HG03469 (cell line): ENCODE results near the gene SCRN1.
A peak's percentile ranks its signal among the peaks of the same experiment; 100 is the strongest.
"Not testable (repeated sequence)": the region's sequence is repeated elsewhere in the genome, so short reads cannot be mapped to it uniquely, and the experiment has no call there.

ENCODE experiments used
- ATAC-seq: cut with Tn5 transposase; IDR thresholded peaks from one replicate; pipeline ENCODE4 v1.9.1; 2021; ENCODE audit warnings: mild to moderate bottlenecking, moderate library complexity, moderate number of reproducible peaks; ENCODE audit not compliant: unreplicated experiment

Gene SCRN1

DNA sequence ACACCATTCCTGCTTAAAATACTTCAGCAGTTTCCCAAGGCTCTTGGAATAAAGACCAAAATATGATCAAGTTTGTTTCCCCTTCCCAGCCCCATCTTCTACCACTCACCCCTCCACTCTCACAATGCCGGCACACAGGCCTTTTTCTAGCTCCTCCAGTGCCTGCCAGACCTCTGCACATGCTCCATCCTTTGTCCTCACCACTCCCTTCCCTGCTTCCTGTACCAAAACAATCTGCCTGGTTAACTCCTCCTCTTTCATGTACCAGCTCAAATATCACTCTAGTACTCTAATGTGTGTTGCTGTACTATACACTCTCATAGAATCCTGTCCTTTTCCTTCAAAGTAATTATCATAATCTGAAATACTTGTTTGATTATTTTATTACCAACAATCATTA, 19.4 kb downstream of the SCRN1 start:
- ATAC-seq, result no peak

DNA sequence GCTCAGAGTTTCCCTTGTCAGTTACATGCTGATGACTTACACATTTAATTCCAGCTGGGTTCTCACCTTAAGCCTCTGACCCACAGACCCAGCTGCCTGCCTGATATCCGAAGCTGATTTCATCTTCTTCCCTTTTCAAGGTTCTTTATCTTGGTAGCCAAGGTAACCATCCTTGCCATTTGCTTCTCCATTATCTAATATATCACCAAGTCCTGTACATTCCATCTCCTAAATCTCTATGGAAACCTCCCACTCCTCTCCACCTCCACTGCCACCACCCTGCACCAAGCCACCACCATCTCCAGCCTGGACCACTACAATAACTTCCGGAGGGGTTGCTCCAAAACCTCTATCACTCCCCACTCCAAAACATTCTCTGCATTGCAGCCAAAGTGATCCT, 19.9 kb downstream of the SCRN1 start:
- ATAC-seq, result no peak

DNA sequence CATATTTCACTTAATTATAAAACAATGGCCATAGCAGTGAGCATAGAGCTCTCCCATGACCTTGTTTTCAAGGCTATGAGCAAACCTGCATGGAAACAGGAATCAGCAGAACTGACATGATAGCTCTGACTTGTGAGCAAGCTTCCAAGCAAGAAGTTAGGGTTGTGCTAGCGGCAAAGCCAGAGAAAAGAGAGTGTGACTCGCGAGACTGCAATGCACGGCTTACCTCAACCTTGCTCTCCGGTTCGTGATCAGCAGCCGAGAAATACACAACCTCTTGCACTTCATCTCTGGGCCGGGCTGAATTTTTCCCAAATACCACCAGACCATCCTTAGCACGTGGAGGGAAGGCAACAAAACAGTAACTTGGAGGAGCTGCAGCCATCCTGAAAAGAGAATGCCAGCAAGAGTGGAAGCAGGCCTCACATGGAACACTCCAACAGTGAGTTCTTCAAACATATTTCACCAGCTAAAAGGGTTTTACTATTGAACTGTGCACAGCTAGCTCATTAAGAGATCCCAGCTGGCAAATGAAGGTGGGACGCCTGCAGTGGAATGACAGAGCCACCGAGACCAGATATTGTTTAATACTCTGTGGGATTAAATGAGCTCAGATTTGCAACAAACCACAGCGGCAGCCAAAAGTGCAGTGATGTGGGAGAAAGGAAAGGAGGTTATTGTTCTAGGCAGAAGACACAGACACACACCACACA, 20.8 kb downstream of the SCRN1 start:
- no peak for ATAC-seq

DNA sequence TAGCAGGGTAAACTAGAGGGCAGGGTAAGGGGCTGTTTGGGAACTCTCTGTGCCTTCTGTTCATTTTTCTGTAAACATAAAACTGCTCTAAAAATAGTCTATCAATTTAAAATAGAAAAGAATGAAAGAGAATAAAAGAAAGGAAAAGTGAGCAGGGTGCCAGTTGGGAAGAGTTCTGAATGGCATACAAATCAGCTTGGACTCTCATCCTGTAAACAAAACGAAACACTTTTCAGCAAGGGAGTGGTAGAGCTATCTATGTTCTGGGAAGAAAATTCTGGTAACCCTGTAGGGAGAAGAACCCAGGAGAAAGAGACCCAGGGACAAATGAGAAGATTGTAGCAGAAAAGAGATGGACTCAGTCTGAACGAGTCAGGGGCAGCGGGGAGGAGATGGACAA, 24.6 kb downstream of the SCRN1 start:
- ATAC-seq, result no peak

DNA sequence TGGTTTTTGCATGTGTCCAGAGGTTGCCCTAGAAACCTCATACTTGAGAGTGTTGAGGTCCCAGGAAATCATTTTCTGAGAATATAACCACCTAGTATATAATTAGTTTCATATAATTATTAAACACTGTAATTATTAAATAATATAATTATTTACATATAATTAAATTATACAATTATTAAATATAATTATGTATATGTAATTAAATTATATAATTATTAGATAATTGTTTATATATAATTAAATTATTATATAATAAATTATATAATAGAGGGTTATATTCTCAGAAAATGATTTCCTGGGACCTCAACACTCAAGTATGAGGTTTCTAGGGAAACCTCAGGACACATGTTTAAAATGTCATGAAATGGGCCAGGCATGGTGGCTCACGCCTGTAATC, 27.6 kb downstream of the SCRN1 start:
- no peak for ATAC-seq

DNA sequence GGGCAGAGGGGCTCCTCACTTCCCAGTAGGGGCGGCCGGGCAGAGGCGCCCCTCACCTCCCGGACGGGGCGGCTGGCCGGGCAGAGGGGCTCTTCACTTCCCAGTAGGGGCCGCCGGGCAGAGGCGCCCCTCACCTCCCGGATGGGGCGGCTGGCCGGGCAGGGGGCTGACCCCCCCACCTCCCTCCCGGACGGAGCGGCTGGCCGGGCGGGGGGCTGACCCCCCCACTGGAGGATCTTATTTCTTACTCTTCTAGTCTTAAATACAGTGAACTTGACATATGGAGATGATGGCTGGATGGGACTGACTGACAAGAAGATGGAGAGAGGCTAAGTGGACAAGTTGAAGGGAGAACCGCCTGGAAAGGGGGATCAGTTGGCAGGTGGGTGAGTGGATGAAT, 28.0 kb downstream of the SCRN1 start:
- not testable (repeated sequence) for ATAC-seq

DNA sequence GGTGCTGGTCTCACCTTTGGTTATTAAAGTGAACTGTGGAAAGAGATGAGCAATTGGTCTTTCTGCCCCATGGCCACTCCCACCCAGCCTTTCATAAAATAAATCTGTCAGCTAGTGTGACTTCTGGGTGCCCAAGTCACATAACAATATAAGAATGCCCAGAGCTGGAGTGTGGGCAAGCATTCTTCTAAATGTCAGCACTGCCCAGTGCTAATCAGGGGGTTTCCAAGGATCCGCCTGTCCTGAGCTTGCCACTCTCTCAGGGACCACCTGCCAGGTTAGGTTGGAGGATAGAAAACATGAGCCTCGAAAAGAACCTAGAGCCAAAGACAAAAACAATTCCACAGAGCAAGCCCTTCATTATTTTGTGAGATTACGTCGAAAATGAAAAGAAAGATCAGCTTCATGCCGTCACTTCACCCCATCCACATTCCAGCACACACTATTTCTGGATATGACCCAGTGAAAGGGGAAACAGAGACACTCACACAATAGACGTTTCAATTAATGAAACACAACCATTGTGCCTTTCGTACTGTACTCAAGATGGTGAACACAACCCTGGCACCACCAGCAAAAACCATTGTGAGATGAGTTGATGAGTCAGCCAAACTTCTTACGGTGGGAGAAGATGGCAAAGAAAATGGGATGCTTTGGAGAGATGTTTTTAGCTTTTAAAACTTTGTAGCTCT, 30.8 kb downstream of the SCRN1 start:
- ATAC-seq, result no peak

DNA sequence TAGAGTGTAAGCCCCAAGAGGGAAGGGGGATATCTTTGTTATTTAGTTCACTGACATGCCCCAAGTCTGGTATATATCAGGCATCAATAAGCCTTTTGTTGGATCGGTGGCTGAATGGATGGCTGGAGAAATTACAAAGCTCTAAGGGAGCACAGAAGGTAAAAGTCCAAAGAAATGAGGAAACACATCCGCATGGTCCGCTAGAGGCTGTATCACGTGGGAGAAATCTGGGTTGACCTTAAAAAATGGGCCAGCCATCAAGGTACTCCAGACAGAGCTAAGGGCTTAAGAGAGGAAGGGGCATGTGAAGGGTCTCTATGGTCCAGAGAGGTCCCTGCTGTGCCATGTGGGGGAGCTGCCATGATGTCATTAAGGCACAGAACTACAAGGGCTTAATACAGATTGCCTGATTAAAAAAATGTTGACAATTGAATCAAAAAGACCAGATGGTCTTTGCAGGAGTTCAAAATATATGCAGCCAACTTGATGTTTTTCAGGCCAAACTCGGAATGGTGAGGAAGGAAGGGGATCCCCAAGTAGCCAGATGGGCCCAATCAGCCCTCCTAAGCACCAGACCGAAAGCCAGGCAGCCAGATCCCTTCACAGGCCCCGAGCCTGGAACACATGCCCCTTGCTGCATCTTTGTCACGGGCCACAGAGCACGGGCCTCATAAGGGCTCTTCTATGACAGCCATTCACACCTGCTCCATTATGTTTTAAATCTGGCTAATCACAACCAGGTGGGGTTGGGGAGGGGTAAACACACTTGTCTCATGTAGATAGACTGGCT, 31.9 kb downstream of the SCRN1 start:
- ATAC-seq, result no peak

DNA sequence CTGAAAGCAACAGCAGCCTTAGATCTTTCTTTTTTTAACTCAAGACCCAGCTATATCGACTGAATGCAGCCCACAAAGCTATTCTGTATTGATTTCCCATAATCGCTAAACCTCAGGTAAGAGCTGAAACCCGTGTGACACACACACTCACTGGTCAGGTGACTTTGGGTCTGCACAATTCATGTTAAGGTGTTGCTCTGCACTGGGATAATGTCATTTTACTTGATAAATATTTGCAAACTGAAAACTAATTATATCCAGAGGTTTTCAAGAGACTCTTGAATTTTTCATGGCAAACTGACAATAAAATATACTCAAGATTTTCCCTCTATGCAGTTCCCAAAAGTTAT, 33.1 kb downstream of the SCRN1 start:
- ATAC-seq, result no peak

DNA sequence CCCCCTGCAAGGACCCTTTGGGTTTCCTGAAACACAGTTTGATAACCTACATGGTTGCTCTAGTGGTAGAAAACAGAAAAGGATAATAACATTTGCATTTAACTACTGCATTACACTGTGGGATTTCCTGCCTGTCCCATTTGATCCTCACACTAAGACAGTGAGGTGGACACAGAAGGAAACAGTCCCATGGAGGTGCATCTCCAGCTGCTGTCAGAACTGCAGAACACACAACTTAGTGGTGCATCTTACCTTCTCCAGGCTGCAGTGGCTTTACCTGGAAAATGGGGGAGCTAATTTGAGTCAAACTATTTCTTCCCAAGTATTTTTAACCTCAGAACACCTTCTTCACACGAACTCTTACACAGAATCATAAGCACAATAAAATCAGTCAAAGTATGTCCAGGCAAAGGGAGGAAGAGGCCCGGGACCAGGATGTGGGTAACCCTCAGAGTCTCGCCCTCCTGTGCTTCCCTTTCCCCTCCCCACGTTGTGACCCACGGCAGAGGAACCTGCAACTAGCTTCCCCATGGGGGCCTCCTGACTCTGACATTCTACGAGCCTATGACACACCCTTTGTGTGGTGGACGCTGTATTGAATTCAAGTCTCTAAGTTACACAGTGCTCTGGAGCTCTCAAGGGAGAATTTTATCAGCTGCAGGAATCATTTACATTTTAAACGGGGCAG, 33.7 kb downstream of the SCRN1 start:
- ATAC-seq, result peak; percentile 46

DNA sequence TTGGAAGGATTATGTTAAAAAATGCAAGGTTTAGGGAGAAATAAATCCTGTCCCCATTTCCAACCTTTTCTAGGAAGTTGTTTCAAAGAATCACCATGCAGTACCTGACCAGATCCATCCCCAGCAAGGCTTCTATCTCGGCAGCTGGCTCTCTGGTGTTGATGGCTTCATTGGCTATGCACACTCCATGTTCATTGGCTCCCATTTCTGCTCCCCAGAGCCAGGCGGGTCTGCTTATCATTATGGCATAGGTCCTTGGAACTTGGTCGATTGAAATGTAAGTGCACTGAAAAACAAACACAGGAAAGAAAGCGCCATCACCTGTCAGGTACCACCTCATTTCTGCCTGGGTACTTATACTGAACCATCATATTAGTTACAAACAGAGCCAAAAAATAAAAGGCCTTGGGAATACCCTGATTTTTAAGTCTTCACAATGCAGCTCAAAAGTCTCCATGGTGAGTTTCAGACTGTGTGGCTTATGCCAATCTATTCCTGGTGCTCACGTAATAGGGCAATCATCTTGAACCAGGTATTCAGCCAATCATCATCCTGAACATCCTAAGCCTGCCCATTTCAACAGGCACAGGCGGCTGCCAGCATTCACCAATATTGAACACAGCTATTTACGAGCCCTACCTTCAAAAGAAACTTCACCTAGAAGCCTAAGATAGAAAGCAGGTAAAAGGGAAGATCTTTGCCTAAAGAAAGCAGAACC, 34.4 kb downstream of the SCRN1 start:
- no peak for ATAC-seq

DNA sequence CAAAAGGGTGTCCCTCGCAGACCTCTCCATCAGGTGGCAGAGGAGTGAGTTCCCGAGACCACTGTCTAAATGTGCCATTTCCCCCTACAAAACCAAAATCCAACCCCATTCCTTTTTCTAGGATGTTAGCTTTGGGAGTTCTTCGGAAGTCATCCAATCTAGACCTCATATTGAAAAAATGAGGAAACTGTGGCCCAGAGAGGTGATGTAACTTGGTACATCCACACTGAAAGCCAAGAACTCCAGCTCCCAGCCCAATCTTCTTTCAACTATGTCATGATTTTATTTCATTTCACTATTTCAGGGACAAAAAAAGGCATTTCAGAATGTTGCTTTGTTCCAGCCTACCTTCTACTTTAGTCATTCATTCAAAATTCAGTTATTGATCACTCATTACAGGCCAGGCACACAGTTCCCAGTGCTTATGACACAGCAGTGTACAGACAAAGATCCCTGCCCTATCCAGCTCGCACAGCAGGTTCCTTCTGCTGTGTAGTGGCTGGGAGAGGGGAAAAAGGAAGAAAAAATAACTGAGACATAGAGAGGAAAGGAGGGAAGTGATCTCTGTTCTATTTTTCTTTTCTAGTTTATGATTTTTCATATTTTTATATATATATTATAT, 35.8 kb downstream of the SCRN1 start:
- no peak for ATAC-seq

DNA sequence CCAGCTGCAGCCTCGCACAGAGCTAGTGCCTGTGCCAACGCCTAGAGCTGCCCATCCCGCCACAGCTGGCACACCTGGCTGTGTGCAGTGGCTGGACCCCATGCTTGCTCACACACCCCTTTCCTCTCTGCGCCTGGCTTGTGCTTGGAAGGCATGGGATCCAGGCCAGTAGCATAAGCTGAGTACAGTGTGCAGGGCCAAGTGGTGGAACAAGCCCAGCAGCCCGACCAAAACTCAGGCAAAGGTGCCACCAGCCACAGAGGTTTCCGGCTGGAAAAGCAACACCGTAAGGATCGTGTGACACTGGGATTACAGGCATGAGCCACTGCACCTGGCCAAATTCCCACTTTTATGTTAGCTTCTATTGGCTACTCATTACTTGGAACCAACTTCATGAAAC, 38.4 kb downstream of the SCRN1 start:
- ATAC-seq, result no peak

DNA sequence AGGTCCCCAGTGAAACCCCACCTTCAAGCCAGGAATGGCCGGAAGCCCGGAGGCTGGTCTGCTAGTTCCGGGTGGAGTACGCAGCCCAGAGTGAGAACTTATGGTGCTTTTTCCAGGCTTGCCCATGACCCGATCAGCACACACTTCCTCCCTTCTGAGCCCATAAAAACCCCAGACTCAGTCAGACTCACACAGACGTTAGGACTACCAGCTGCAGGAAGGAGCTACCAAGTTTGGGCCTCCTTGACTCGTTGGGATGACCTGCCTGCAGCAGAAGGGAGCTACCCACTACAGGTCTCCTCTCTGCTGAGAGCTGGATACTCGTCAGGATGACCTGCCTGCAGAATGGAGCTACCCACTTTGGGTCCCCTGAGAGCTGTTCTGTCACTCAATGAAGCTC, 39.1 kb downstream of the SCRN1 start:
- ATAC-seq, result no peak

DNA sequence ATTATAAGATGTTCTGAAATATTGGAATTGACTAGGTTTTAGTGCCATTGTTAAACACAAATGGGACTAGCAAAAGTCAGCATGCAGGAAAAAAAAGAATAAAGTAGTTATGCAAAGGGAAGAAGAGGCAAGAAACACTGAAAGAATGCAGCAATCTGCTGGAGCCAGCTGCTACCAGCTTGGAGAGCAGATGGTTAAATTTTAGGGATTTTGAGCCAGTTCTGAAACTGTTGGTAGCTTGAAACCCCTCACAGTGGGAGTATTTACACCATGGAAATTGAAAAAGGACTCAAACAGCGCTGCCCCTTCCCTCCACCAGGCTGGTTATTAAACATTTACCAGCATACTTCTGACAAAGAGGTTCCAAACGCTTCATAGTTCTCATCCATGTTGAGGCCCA, 41.0 kb downstream of the SCRN1 start:
- no peak for ATAC-seq

DNA sequence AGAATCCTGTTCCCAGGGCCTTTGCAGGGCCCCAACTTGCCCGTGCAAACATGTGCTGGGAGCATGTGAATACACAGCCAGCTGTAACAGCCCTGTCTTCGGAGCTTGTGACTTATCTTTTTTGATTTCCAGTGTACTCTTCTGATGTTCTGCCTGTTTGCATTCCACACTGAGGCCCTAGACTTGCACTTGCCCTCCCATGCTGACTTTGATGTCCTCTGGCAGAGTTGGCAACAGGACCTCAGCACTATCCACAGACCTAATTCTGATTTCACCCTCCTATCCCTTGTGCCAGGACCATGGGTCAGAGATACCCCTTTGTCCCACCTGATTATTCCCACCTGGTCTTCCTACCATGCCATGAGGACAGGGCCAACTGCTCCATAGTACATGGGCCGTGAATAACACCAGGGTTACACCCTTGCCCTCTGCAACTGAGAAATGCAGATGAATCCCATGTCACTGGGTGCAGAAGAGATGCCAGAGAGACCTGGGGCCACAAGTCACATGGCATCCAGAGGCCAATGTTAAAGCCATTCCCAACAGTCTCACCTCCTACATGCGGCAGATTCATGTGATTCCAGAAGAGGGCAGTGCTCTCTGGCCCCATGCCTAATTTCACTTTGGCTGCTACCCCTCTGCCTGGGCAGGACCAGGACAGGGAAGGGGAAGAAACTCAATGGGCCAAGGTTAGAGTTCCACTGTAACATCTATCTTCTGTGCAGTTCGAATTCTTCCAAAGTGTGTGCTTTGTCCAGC, 43.0 kb downstream of the SCRN1 start:
- ATAC-seq, result no peak

DNA sequence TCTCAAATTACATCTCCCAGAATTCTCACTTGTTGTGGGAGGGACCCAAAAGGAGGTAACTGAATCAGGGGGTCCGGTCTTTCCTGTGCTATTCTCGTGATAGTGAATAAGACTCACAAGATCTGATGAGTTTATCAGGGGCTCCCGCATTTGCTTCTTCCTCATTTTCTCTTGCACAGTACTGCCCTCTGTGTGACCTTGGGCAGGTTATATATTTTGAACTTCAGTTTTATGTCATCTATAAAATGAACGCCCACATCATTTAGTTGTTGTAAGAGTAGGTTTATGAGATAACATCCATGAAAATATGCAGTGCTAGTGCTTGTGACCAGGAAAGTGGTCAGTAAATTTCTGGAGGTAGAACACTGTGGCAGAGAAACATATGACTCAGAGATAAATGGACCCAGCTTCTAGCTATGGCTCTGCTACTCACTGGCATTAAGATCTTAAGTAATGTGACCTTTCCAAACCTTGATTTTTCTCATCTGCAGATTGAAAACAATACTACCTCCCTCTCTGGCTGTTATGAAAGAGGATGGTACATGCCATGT, 44.3 kb downstream of the SCRN1 start:
- ATAC-seq, result no peak

DNA sequence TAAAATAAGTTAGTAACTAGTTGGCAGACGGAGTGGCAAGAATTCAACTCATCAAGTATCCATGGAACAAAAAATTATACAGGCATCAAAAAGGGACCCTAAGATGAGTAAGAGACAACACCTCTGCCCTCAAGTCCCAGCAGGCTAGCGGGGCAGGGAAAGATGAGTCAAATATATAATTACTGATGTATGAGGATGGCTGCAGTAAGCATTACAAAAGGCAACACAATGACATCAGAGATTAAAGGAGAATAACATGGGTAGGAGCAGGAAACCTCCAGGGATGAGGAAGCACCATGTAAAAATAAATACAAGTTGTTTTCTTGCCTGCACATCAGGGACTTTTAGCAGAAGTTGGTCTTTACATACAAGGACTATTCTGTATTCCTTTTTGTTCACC, 49.4 kb downstream of the SCRN1 start:
- ATAC-seq, result no peak

DNA sequence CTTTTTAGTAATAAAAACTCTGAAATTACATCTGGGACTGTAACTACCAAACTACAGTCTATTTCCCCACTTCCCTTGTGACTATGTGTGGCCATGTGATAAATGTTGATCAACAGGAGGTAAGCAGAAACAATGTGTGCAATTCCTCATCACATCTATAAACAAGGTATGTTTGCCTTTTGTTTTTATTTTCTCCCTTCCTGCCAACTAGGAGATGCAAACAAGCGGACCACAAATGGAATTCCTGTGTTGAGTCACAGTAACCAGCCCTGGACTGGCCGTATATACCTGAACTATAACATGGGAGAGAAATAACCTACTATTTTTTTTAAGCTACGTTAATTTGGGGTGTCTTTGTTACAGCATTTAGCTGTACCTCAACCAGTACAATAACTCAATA, 52.5 kb downstream of the SCRN1 start:
- ATAC-seq, result no peak
